Measurements from ENCODE around the gene BAD.

BAD gene

GRCh38 chr11:64285885-64286800 is 1.7 kb upstream of the BAD start:
- DNase-seq (ENCODE audit: low spot score) = no peak
- in situ Hi-C loops (cut with MboI; ENCODE audit: low sequenced_read_pairs, unreplicated experiment) = loop anchor here (25.0 kb wide), 1 partner anchor 299 kb away; the partner anchor contains the start of gene OTUB1
- TF ChIP-seq CTCF (IDR thresholded peaks at IDR 0.05; ENCODE audit: borderline replicate concordance, control extremely low read depth, extremely low read depth, insufficient read depth, missing control alignments) = no peak

- in situ Hi-C loops (cut with MboI; ENCODE audit: low sequenced_read_pairs, unreplicated experiment) = loop anchor here (25.0 kb wide), 1 partner anchor 298 kb away; the partner anchor contains the start of gene OTUB1
- TF ChIP-seq CTCF (IDR thresholded peaks at IDR 0.05; ENCODE audit: borderline replicate concordance, control extremely low read depth, extremely low read depth, insufficient read depth, missing control alignments) = no peak
- peak; percentile 95 for DNase-seq (ENCODE audit: low spot score)
Observed at GRCh38 chr11:64284962-64285884, 758 bp upstream of the BAD start, which contains the start of gene GPR137. TSS of gene GPR137 (plus strand) at chr11:64285848. CDS start at chr11:64286525, 677 bp downstream.

- no peak for TF ChIP-seq CTCF (IDR thresholded peaks at IDR 0.05; ENCODE audit: borderline replicate concordance, control extremely low read depth, extremely low read depth, insufficient read depth, missing control alignments)
- no peak for DNase-seq (ENCODE audit: low spot score)
- in situ Hi-C loops (cut with MboI; ENCODE audit: low sequenced_read_pairs, unreplicated experiment) = loop anchor here (25.0 kb wide), 1 partner anchor 296 kb away; the partner anchor contains the start of gene OTUB1
Observed at GRCh38 chr11:64283092-64283491, 1.4 kb downstream of the BAD start.

- DNase-seq (ENCODE audit: low spot score) = no peak
- in situ Hi-C loops (cut with MboI; ENCODE audit: low sequenced_read_pairs, unreplicated experiment) = loop anchor here (25.0 kb wide), 1 partner anchor 295 kb away; the partner anchor contains the start of gene OTUB1
- no peak for TF ChIP-seq CTCF (IDR thresholded peaks at IDR 0.05; ENCODE audit: borderline replicate concordance, control extremely low read depth, extremely low read depth, insufficient read depth, missing control alignments)
Observed at GRCh38 chr11:64281957-64282770, 2.3 kb downstream of the BAD start.

- in situ Hi-C loops (cut with MboI; ENCODE audit: low sequenced_read_pairs, unreplicated experiment) = loop anchor here (25.0 kb wide), 1 partner anchor 291 kb away; the partner anchor contains the start of gene OTUB1
- no peak for DNase-seq (ENCODE audit: low spot score)
- TF ChIP-seq CTCF (IDR thresholded peaks at IDR 0.05; ENCODE audit: borderline replicate concordance, control extremely low read depth, extremely low read depth, insufficient read depth, missing control alignments) = no peak
Observed at GRCh38 chr11:64278576-64279190, 5.8 kb downstream of the BAD start.

All from GM13976 (cell line).